Measurements from ENCODE around the gene DCAF17. TPM values are rescaled to one million over a fixed set of nuclear protein-coding genes. Genes with fewer than 3 reads are reported as not detected.

The DCAF17 gene
- total and polyA plus RNA-seq, 2 of the 13 experiments (the other 11 are each of a cell fraction or from before 2014, with no cell fraction given): 13.7 to 30.0 TPM

DNA sequence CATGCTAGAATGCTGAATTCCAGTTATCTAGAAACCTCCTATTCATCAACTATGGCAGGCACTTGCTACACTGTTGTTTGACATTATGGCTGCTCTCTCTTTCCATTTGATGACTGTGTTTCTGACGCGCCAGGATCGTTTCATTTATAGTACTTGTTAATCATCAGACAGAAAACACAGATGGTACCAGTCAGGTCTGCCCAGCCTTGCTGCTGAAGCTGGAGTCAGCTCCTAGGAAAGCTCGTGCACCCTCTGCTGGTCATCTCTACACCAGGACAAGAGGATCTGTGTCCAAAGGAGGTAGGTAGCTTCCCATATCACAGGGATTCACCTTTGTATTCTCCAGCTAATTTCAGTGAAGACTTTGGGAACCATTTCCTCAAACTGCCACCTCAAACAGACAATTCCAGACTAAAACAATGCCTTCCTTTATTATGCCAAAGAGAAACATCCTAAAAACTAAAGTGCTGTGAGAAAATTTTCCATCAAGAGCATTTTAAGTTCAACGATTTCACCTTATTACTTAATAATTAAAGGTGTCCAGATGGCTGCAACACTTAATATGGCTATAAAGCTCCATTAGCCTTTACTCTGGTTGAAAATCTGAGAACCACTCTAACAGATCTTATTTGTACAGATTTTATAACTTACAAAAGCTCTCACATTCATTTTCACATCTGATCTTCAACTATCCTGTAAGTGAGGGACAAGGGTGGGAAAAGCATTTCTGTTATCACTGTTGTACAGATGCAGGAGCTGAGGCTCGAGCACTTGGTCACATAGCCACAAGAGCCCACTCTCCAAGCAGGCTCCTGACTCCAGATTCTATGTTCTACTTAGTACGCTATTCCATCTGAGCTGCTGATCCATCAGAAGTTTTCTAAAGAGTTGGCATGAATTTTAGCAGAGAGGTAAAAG, 17.8 kb upstream of the DCAF17 start (continued):
- TF ChIP-seq ZBTB20 (CRISPR knock-in tag; IDR thresholded peaks at IDR 0.05; ENCODE audit: borderline replicate concordance, low read depth) (no peak), RCOR2 (CRISPR knock-in tag; IDR thresholded peaks at IDR 0.05) (peak; percentile 17; the same call in 1 of the 2 replicates), ZNF496 (CRISPR knock-in tag; IDR thresholded peaks at IDR 0.05; ENCODE audit: insufficient replicate concordance) (no peak), FOSL1 (CRISPR knock-in tag; IDR thresholded peaks at IDR 0.05; ENCODE audit: borderline replicate concordance) (no peak), RORA (CRISPR knock-in tag; IDR thresholded peaks at IDR 0.05) (no peak), ZNF558 (CRISPR knock-in tag; IDR thresholded peaks at IDR 0.05; ENCODE audit: borderline replicate concordance) (no peak), ZNF124 (CRISPR knock-in tag; IDR thresholded peaks at IDR 0.05) (peak; percentile 52; the same call in 1 of the 2 replicates)
- TF ChIP-seq, protein P1, sequence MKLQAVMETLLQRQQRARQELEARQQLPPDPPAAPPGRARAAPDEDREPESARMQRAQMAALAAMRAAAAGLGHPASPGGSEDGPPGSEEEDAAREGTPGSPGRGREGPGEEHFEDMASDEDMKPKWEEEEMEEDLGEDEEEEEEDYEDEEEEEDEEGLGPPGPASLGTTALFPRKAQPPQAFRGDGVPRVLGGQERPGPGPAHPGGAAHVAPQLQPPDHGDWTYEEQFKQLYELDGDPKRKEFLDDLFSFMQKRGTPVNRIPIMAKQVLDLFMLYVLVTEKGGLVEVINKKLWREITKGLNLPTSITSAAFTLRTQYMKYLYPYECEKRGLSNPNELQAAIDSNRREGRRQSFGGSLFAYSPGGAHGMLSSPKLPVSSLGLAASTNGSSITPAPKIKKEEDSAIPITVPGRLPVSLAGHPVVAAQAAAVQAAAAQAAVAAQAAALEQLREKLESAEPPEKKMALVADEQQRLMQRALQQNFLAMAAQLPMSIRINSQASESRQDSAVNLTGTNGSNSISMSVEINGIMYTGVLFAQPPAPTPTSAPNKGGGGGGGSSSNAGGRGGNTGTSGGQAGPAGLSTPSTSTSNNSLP (IDR thresholded peaks at IDR 0.05; ENCODE audit: low read depth, low read length): peak; percentile 57; the same call in 1 of the 2 replicates
- TF ChIP-seq, protein P2, sequence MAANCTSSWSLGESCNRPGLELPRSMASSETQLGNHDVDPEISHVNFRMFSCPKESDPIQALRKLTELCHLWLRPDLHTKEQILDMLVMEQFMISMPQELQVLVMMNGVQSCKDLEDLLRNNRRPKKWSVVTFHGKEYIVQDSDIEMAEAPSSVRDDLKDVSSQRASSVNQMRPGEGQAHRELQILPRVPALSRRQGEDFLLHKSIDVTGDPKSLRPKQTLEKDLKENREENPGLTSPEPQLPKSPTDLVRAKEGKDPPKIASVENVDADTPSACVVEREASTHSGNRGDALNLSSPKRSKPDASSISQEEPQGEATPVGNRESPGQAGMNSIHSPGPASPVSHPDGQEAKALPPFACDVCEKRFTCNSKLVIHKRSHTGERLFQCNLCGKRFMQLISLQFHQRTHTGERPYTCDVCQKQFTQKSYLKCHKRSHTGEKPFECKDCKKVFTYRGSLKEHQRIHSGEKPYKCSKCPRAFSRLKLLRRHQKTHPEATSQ (CRISPR knock-in tag; IDR thresholded peaks at IDR 0.05; ENCODE audit: borderline replicate concordance): no peak
- TF ChIP-seq, protein P3, sequence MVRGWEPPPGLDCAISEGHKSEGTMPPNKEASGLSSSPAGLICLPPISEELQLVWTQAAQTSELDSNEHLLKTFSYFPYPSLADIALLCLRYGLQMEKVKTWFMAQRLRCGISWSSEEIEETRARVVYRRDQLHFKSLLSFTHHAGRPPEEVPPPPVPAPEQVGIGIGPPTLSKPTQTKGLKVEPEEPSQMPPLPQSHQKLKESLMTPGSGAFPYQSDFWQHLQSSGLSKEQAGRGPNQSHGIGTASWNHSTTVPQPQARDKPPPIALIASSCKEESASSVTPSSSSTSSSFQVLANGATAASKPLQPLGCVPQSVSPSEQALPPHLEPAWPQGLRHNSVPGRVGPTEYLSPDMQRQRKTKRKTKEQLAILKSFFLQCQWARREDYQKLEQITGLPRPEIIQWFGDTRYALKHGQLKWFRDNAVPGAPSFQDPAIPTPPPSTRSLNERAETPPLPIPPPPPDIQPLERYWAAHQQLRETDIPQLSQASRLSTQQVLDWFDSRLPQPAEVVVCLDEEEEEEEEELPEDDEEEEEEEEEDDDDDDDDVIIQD (CRISPR knock-in tag; IDR thresholded peaks at IDR 0.05; ENCODE audit: low read depth): peak; percentile 80; the same call in 1 of the 2 replicates
- TF ChIP-seq, protein P4, sequence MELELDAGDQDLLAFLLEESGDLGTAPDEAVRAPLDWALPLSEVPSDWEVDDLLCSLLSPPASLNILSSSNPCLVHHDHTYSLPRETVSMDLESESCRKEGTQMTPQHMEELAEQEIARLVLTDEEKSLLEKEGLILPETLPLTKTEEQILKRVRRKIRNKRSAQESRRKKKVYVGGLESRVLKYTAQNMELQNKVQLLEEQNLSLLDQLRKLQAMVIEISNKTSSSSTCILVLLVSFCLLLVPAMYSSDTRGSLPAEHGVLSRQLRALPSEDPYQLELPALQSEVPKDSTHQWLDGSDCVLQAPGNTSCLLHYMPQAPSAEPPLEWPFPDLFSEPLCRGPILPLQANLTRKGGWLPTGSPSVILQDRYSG (CRISPR knock-in tag; IDR thresholded peaks at IDR 0.05): no peak
- TF ChIP-seq, protein P5, sequence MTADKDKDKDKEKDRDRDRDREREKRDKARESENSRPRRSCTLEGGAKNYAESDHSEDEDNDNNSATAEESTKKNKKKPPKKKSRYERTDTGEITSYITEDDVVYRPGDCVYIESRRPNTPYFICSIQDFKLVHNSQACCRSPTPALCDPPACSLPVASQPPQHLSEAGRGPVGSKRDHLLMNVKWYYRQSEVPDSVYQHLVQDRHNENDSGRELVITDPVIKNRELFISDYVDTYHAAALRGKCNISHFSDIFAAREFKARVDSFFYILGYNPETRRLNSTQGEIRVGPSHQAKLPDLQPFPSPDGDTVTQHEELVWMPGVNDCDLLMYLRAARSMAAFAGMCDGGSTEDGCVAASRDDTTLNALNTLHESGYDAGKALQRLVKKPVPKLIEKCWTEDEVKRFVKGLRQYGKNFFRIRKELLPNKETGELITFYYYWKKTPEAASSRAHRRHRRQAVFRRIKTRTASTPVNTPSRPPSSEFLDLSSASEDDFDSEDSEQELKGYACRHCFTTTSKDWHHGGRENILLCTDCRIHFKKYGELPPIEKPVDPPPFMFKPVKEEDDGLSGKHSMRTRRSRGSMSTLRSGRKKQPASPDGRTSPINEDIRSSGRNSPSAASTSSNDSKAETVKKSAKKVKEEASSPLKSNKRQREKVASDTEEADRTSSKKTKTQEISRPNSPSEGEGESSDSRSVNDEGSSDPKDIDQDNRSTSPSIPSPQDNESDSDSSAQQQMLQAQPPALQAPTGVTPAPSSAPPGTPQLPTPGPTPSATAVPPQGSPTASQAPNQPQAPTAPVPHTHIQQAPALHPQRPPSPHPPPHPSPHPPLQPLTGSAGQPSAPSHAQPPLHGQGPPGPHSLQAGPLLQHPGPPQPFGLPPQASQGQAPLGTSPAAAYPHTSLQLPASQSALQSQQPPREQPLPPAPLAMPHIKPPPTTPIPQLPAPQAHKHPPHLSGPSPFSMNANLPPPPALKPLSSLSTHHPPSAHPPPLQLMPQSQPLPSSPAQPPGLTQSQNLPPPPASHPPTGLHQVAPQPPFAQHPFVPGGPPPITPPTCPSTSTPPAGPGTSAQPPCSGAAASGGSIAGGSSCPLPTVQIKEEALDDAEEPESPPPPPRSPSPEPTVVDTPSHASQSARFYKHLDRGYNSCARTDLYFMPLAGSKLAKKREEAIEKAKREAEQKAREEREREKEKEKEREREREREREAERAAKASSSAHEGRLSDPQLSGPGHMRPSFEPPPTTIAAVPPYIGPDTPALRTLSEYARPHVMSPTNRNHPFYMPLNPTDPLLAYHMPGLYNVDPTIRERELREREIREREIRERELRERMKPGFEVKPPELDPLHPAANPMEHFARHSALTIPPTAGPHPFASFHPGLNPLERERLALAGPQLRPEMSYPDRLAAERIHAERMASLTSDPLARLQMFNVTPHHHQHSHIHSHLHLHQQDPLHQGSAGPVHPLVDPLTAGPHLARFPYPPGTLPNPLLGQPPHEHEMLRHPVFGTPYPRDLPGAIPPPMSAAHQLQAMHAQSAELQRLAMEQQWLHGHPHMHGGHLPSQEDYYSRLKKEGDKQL (CRISPR knock-in tag; IDR thresholded peaks at IDR 0.05; ENCODE audit: low read depth): no peak
- TF ChIP-seq, protein P6, sequence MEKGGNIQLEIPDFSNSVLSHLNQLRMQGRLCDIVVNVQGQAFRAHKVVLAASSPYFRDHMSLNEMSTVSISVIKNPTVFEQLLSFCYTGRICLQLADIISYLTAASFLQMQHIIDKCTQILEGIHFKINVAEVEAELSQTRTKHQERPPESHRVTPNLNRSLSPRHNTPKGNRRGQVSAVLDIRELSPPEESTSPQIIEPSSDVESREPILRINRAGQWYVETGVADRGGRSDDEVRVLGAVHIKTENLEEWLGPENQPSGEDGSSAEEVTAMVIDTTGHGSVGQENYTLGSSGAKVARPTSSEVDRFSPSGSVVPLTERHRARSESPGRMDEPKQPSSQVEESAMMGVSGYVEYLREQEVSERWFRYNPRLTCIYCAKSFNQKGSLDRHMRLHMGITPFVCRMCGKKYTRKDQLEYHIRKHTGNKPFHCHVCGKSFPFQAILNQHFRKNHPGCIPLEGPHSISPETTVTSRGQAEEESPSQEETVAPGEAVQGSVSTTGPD (CRISPR knock-in tag; IDR thresholded peaks at IDR 0.05): no peak
